Measurements from ENCODE around the gene CELA2A.

GRCh38 chr1:15493869-15494390, 37.4 kb downstream of the CELA2A start:
- TF ChIP-seq, protein P1, sequence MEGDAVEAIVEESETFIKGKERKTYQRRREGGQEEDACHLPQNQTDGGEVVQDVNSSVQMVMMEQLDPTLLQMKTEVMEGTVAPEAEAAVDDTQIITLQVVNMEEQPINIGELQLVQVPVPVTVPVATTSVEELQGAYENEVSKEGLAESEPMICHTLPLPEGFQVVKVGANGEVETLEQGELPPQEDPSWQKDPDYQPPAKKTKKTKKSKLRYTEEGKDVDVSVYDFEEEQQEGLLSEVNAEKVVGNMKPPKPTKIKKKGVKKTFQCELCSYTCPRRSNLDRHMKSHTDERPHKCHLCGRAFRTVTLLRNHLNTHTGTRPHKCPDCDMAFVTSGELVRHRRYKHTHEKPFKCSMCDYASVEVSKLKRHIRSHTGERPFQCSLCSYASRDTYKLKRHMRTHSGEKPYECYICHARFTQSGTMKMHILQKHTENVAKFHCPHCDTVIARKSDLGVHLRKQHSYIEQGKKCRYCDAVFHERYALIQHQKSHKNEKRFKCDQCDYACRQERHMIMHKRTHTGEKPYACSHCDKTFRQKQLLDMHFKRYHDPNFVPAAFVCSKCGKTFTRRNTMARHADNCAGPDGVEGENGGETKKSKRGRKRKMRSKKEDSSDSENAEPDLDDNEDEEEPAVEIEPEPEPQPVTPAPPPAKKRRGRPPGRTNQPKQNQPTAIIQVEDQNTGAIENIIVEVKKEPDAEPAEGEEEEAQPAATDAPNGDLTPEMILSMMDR (conservative IDR thresholded peaks at IDR 0.05 in 1 of 2, IDR thresholded peaks at IDR 0.05 in 1 of 2; ENCODE audit: extremely low read depth in 1 of 2, insufficient read depth in 1 of 2, low read depth in 1 of 2, low read length in 2 of 2) = no peak
- no peak for TF ChIP-seq EZH2 (IDR thresholded peaks at IDR 0.05; ENCODE audit: borderline replicate concordance, low read length)
